ENCODE results near the gene CRB3.

GRCh38 chr19:6509118-6509971 is 45.3 kb downstream of the CRB3 start:
- TF ChIP-seq MAX (IDR thresholded peaks at IDR 0.05) (no peak), TAF1 (conservative IDR thresholded peaks at IDR 0.05) (no peak), CTCF (IDR thresholded peaks at IDR 0.05; ENCODE audit: low read depth, low read length, missing input control) (no peak), RAD21 (IDR thresholded peaks at IDR 0.05) (no peak), EGR1 (IDR thresholded peaks at IDR 0.05; ENCODE audit: low read depth in 2 of 2) (no peak), JUND (IDR thresholded peaks at IDR 0.05) (no peak), RXRA (IDR thresholded peaks at IDR 0.05) (peak; percentile 6 to 59), ATF3 (IDR thresholded peaks at IDR 0.05) (no peak), GABPA (IDR thresholded peaks at IDR 0.05 in 1 of 2, conservative IDR thresholded peaks at IDR 0.05 in 1 of 2) (no peak), YY1 (IDR thresholded peaks at IDR 0.05) (no peak), REST (IDR thresholded peaks at IDR 0.05) (no peak), ZBTB33 (IDR thresholded peaks at IDR 0.05) (no peak), FOXA1 (IDR thresholded peaks at IDR 0.05) (no peak), SP1 (IDR thresholded peaks at IDR 0.05) (peak; percentile 36)

Data from liver (tissue), 3 donors.